ENCODE data around the gene MT2A.

The MT2A gene

DNA sequence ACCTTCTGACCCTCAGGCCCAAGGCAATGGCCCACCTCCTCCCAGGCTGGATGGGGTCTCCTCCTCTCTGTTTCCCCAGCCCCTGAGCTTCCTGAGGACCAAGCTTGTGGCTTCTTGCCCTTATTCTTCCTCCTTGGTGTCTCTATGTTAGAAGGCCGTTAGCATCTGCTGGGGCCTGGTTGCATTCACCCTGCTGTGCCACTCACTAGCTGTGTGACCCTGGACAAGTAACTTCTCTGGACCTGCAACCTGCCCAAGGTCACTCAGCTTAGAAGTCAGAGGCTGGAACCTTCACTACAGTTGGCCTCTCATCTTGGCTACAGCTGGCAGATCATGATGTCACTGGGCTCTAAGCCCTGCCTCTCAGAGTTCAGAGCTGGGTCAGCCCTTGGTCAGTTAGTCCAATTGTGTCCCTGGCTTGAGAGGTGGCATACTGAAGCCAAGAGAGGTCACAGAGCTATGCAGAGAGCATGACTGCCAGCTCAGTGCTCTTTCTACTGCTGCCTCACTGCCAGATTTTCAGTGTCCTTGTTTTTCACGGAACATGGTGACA is 3.0 kb downstream of the MT2A start:
- peak overlapping the region; percentile 97 for H3K27ac ChIP-seq
- in situ Hi-C loops (cut with HindIII; ENCODE audit: low pct_ligation_motif_present, low sequenced_read_pairs): no loop called here
- TF ChIP-seq, protein P1, sequence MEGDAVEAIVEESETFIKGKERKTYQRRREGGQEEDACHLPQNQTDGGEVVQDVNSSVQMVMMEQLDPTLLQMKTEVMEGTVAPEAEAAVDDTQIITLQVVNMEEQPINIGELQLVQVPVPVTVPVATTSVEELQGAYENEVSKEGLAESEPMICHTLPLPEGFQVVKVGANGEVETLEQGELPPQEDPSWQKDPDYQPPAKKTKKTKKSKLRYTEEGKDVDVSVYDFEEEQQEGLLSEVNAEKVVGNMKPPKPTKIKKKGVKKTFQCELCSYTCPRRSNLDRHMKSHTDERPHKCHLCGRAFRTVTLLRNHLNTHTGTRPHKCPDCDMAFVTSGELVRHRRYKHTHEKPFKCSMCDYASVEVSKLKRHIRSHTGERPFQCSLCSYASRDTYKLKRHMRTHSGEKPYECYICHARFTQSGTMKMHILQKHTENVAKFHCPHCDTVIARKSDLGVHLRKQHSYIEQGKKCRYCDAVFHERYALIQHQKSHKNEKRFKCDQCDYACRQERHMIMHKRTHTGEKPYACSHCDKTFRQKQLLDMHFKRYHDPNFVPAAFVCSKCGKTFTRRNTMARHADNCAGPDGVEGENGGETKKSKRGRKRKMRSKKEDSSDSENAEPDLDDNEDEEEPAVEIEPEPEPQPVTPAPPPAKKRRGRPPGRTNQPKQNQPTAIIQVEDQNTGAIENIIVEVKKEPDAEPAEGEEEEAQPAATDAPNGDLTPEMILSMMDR (IDR thresholded peaks at IDR 0.05; ENCODE audit: low read depth, low read length, missing control alignments): no peak
- no peaks in the 10 kb centered on the region for H3K27me3 ChIP-seq (replicated peaks)
- no peaks in the 10 kb centered on the region for H3K36me3 ChIP-seq (replicated peaks)
- peak overlapping the region; percentile 9 for H3K4me3 ChIP-seq (ENCODE audit: low read depth, low read length)
- DNase-seq: peak; percentile 32

DNA sequence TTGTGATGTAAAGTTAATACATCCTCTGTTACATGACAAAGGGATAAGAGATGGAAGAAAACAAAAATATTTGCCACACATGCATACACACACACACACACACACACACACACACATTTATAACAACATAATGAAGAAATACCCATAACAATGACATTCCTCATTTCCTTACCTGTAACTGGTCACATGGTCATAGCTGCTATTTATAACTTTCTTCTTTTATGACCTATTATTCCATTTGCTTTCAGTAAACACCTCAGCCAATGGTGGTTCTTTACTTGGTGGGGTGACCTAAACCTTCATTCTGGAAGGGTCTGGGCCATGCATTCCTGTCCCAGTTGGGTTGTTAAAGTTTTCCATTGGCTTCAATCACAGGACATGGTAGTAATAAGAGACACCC is 5.3 kb downstream of the MT2A start:
- Histone ChIP-seq H3K27me3 (replicated peaks) (no peaks in the 10 kb centered on the region), H3K4me3 (ENCODE audit: low read depth, low read length) (peak overlapping the region; percentile 18), H3K27ac (peak overlapping the region; percentile 80), H3K36me3 (replicated peaks) (no peaks in the 10 kb centered on the region)
- TF ChIP-seq, protein P1 (IDR thresholded peaks at IDR 0.05; ENCODE audit: low read depth, low read length, missing control alignments): no peak
- in situ Hi-C loops (cut with HindIII; ENCODE audit: low pct_ligation_motif_present, low sequenced_read_pairs): no loop called here
- DNase-seq: no peak

DNA sequence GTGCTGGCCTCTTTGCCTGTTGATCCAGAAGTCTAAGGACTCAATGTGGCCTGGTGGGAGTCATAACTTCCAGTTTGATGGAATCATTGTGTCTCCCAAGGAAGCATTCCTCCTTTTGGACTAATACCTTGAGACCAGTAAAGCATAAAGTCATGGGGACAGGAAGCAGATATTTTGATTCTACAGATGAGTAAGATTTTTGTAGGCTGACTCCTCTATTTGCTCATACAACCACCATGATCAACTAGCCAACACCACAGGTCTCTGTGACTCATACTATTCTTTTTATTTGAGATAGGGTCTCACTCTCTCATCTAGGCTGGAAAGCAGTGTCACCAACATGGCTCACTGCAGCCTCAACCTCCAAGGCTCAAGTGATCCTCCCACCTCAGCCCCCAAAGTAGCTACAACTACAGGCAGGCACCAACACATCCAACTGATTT is 6.2 kb downstream of the MT2A start:
- peak overlapping the region; percentile 80 for H3K27ac ChIP-seq
- peak; percentile 61 for DNase-seq
- no peaks in the 10 kb centered on the region for H3K27me3 ChIP-seq (replicated peaks)
- in situ Hi-C loops (cut with HindIII; ENCODE audit: low pct_ligation_motif_present, low sequenced_read_pairs): no loop called here
- H3K36me3 ChIP-seq (replicated peaks): no peaks in the 10 kb centered on the region
- no peak overlapping the region for H3K4me3 ChIP-seq (ENCODE audit: low read depth, low read length)
- TF ChIP-seq, protein P1 (IDR thresholded peaks at IDR 0.05; ENCODE audit: low read depth, low read length, missing control alignments): no peak

DNA sequence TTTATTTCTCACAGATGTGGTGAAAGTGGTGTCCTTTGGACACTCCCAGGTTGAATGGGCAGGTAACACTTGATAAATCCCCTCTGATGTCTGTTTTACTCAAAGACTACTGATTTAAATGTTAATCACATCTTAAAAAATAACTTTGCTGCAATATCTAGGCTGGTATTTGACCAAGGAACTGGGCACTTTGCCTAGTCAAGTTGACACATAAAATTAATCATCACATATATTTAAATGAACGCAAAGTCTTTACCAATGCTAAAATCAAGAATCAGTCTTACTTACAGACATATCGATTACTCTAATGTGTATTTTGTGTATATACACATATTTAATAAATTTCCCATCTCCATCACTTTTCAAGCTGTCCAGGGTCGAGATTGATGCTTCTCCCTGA is 7.0 kb downstream of the MT2A start:
- in situ Hi-C loops (cut with HindIII; ENCODE audit: low pct_ligation_motif_present, low sequenced_read_pairs): no loop called here
- Histone ChIP-seq H3K4me3 (ENCODE audit: low read depth, low read length) (no peak overlapping the region), H3K27ac (no peak overlapping the region), H3K36me3 (replicated peaks) (no peaks in the 10 kb centered on the region), H3K27me3 (replicated peaks) (no peaks in the 10 kb centered on the region)
- TF ChIP-seq, protein P1 (IDR thresholded peaks at IDR 0.05; ENCODE audit: low read depth, low read length, missing control alignments): no peak
- DNase-seq: no peak

DNA sequence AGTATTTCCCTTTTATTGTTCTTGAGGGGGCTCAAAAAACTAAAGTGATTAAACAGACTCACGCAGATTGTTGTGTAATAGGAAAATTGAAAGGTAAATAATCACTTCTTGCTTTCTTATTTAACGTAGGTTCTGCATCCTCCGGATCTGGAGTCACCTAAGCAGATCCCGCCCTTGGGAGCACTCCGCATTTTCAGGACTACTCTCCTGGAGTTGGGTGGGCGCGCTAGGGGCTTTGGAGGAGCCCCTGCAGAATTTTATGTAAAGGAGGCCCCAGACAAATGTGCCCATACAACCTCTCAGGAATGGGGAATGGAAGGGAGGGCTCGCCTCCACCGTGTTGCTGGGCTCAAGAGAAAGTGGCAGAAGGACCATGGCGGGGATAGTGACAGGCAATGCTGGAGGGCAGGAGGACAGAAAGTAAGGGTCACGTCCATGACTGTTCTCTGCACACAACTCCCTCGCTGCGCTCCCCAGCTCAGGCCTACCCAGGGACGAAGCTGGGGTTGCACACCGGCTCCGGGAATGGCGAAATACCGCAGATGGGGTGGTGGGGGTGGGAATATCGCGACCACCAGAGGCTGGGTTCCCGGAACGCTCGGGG is 8.3 kb downstream of the MT2A start:
- in situ Hi-C loops (cut with HindIII; ENCODE audit: low pct_ligation_motif_present, low sequenced_read_pairs): no loop called here
- no peak overlapping the region for H3K27ac ChIP-seq
- TF ChIP-seq, protein P1 (IDR thresholded peaks at IDR 0.05; ENCODE audit: low read depth, low read length, missing control alignments): no peak
- no peak for DNase-seq
- no peaks in the 10 kb centered on the region for H3K27me3 ChIP-seq (replicated peaks)
- peak overlapping the region; percentile 57 for H3K4me3 ChIP-seq (ENCODE audit: low read depth, low read length)
- H3K36me3 ChIP-seq (replicated peaks): no peaks in the 10 kb centered on the region
